Measurements from ENCODE around the gene APLNR.
A peak's percentile ranks its signal among the peaks of the same experiment; 100 is the strongest.

APLNR gene

GRCh38 chr11:57216463-57216862 is 20.6 kb downstream of the APLNR start:
- no peak for TF ChIP-seq ZFP3 (CRISPR knock-in tag; IDR thresholded peaks at IDR 0.05)
- TF ChIP-seq ZFP30 (CRISPR knock-in tag; IDR thresholded peaks at IDR 0.05): no peak
- no peak for TF ChIP-seq BACH2 (CRISPR knock-in tag; IDR thresholded peaks at IDR 0.05; ENCODE audit: borderline replicate concordance)
- TF ChIP-seq ZNF565 (CRISPR knock-in tag; conservative IDR thresholded peaks at IDR 0.05; ENCODE audit: low read depth): no peak
- no peak for TF ChIP-seq RARB (CRISPR knock-in tag; IDR thresholded peaks at IDR 0.05)
- no peak for TF ChIP-seq TCF4 (CRISPR knock-in tag; IDR thresholded peaks at IDR 0.05; ENCODE audit: borderline replicate concordance)
- ATAC-seq: no peak

- ATAC-seq: peak; percentile 87
- TF ChIP-seq CREB5 (CRISPR knock-in tag; IDR thresholded peaks at IDR 0.05; ENCODE audit: low read depth) (no peak), CSRNP3 (CRISPR knock-in tag; IDR thresholded peaks at IDR 0.05) (no peak), GLIS3 (CRISPR knock-in tag; IDR thresholded peaks at IDR 0.05) (no peak), ISL1 (CRISPR knock-in tag; IDR thresholded peaks at IDR 0.05) (no peak), ZC3H10 (CRISPR knock-in tag; IDR thresholded peaks at IDR 0.05) (no peak), ZNF565 (CRISPR knock-in tag; conservative IDR thresholded peaks at IDR 0.05; ENCODE audit: low read depth) (no peak), ESRRG (CRISPR knock-in tag; IDR thresholded peaks at IDR 0.05) (no peak), ARNTL (CRISPR knock-in tag; IDR thresholded peaks at IDR 0.05; ENCODE audit: borderline replicate concordance, low read depth) (no peak), ZFP30 (CRISPR knock-in tag; IDR thresholded peaks at IDR 0.05) (no peak), TCF4 (CRISPR knock-in tag; IDR thresholded peaks at IDR 0.05; ENCODE audit: borderline replicate concordance) (no peak), ZNF70 (CRISPR knock-in tag; IDR thresholded peaks at IDR 0.05) (no peak), TSHZ2 (CRISPR knock-in tag; IDR thresholded peaks at IDR 0.05) (no peak), ZFP3 (CRISPR knock-in tag; IDR thresholded peaks at IDR 0.05) (no peak), RARB (CRISPR knock-in tag; IDR thresholded peaks at IDR 0.05) (no peak), OSR1 (CRISPR knock-in tag; IDR thresholded peaks at IDR 0.05) (no peak), POU6F1 (CRISPR knock-in tag; IDR thresholded peaks at IDR 0.05; ENCODE audit: borderline replicate concordance, low read depth) (no peak), SNAI2 (CRISPR knock-in tag; IDR thresholded peaks at IDR 0.05) (no peak), CSDC2 (CRISPR knock-in tag; IDR thresholded peaks at IDR 0.05) (no peak)
These were observed 22.6 kb downstream of the APLNR start for GRCh38 chr11:57214494-57214893.

GRCh38 chr11:57214098-57214417 is 23.0 kb downstream of the APLNR start:
- ATAC-seq: no peak
- no peak for TF ChIP-seq OSR1 (CRISPR knock-in tag; IDR thresholded peaks at IDR 0.05)
- no peak for TF ChIP-seq ZFP3 (CRISPR knock-in tag; IDR thresholded peaks at IDR 0.05)
- TF ChIP-seq ARNTL (CRISPR knock-in tag; IDR thresholded peaks at IDR 0.05; ENCODE audit: borderline replicate concordance, low read depth): no peak
- TF ChIP-seq CREB5 (CRISPR knock-in tag; IDR thresholded peaks at IDR 0.05; ENCODE audit: low read depth): no peak
- no peak for TF ChIP-seq PATZ1 (CRISPR knock-in tag; IDR thresholded peaks at IDR 0.05; ENCODE audit: borderline replicate concordance)
- TF ChIP-seq TCF4 (CRISPR knock-in tag; IDR thresholded peaks at IDR 0.05; ENCODE audit: borderline replicate concordance): no peak
- no peak for TF ChIP-seq TSHZ2 (CRISPR knock-in tag; IDR thresholded peaks at IDR 0.05)
- TF ChIP-seq BACH2 (CRISPR knock-in tag; IDR thresholded peaks at IDR 0.05; ENCODE audit: borderline replicate concordance): no peak
- no peak for TF ChIP-seq TOX (CRISPR knock-in tag; IDR thresholded peaks at IDR 0.05; ENCODE audit: borderline replicate concordance)
- no peak for TF ChIP-seq ESRRG (CRISPR knock-in tag; IDR thresholded peaks at IDR 0.05)
- no peak for TF ChIP-seq CSDC2 (CRISPR knock-in tag; IDR thresholded peaks at IDR 0.05)
- TF ChIP-seq PPARA (CRISPR knock-in tag; IDR thresholded peaks at IDR 0.05; ENCODE audit: borderline replicate concordance): no peak
- TF ChIP-seq ZNF70 (CRISPR knock-in tag; IDR thresholded peaks at IDR 0.05): no peak
- TF ChIP-seq ZNF8 (CRISPR knock-in tag; IDR thresholded peaks at IDR 0.05): no peak
- TF ChIP-seq ZNF565 (CRISPR knock-in tag; conservative IDR thresholded peaks at IDR 0.05; ENCODE audit: low read depth): no peak

Data from SK-N-SH treated with all-trans-retinoic acid at 6 μM for 48 hours (cell line).